GM12875 (cell line): Measurements from ENCODE around the gene DUSP22.

ENCODE experiments used
- H3K4me3 ChIP-seq: one replicate; pipeline ENCODE4 v1.5.1; 2011; ENCODE audit warnings: low read depth, low read length, control low read depth
- TF ChIP-seq, protein P1 (sequence below): IDR thresholded peaks from 2 replicates; pipeline ENCODE4 v1.5.1; 2011; ENCODE audit warnings: low read depth, mild to moderate bottlenecking, control low read depth, inconsistent platforms, low read length, moderate library complexity, borderline replicate concordance; ENCODE audit not compliant: insufficient read depth

DUSP22 gene

DNA sequence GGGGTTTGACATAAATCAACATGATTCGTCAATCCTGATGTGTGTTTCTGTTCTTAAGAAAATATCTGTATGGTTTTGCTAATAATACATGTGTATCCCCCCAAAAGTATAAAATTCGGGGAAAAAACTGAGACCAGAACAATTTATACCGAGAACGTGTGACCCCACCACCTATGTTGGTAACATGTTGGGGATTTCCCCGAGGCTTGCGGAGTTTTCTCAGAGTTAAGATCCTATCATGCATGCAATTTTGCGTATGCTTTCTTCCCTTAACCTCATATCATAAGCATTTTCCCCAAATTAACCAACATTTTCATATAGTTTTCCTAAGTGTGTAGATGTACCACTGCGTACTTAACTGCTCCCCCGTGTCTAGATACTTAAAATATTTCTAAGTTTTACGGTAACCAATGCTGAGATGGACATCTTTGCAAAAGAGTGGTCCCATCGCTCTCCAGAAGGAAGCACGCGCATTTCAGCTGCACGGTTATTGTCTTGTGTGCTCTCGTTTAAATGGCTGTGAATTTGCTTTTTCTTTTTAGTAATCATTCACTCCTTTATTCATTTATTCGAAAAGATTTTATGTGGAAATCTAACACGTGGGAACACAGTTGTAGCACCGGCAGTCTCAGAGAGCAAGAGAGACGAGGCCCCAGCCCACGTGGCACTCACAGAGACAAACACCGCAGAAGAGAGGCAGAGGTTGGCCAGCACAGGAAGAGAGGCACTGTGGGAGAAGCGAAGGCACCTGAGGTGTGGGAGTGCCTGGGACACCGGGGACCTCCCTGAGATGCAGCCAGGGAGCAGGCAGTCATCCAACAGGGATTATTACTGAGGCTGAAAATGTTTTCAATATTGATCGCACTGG lies 86.0 kb downstream of the DUSP22 start:
- no peak overlapping the region for H3K4me3 ChIP-seq
- TF ChIP-seq, protein P1, sequence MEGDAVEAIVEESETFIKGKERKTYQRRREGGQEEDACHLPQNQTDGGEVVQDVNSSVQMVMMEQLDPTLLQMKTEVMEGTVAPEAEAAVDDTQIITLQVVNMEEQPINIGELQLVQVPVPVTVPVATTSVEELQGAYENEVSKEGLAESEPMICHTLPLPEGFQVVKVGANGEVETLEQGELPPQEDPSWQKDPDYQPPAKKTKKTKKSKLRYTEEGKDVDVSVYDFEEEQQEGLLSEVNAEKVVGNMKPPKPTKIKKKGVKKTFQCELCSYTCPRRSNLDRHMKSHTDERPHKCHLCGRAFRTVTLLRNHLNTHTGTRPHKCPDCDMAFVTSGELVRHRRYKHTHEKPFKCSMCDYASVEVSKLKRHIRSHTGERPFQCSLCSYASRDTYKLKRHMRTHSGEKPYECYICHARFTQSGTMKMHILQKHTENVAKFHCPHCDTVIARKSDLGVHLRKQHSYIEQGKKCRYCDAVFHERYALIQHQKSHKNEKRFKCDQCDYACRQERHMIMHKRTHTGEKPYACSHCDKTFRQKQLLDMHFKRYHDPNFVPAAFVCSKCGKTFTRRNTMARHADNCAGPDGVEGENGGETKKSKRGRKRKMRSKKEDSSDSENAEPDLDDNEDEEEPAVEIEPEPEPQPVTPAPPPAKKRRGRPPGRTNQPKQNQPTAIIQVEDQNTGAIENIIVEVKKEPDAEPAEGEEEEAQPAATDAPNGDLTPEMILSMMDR: no peak

DNA sequence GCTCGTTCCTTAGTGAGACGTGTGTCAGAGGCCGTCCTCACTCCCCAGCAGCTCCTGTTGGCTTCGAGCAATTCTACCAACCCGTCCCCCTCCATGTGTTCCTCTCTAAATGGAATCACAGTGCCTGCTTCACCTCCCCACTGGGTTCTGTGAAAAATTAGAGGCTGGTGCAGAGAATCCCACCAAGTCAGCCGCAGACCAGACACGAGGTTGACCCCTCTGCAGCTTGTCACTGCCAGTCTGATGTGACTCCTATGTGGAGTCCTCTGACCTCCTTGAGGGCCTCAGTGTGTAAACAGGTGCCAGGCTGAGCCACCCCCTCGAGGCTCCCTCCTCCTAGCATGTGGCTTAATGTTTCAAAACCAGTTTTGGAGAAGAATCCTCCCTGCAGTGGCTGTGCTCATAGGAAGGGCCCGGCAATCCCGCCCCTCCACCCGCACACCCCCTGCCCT lies 86.7 kb downstream of the DUSP22 start:
- TF ChIP-seq, protein P1: no peak
- H3K4me3 ChIP-seq: no peak overlapping the region

DNA sequence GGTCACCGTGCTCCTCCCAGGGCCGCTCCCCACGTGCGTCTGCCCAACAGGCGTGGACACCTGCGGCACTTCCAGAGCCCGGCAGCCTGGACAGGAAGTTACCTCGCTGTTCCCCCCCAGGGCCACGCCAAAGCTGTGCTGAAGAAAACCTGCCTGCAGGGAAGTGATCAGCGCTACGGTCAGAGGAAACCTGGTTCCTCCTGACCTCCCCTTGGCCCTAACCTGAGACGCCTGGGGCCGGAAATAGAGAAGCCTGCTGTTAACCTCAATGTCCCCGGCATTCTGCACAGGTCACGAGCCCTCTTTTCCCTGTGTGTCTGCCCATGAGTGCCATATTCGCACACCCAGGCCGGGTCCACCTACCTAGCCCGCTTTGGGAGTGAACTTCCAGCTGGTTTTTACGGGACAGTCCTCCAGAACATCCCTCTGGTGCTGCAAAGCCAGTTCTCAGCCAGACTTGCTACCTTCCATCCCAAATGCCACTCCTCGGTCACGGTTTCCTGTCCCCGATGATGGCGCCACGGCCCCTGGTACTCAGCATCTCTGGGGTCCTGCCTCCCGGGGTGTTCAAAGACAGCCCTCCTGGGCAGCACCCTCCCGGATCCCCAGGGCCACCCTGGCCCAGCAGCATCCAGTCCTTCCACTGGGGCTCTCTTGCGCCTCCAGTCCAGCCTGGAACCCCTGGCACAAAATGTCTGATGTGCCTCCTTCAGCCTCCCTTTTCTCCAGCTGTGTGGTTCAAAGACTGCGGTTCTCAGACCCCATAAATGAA lies 87.3 kb downstream of the DUSP22 start:
- TF ChIP-seq, protein P1: no peak
- no peak overlapping the region for H3K4me3 ChIP-seq

DNA sequence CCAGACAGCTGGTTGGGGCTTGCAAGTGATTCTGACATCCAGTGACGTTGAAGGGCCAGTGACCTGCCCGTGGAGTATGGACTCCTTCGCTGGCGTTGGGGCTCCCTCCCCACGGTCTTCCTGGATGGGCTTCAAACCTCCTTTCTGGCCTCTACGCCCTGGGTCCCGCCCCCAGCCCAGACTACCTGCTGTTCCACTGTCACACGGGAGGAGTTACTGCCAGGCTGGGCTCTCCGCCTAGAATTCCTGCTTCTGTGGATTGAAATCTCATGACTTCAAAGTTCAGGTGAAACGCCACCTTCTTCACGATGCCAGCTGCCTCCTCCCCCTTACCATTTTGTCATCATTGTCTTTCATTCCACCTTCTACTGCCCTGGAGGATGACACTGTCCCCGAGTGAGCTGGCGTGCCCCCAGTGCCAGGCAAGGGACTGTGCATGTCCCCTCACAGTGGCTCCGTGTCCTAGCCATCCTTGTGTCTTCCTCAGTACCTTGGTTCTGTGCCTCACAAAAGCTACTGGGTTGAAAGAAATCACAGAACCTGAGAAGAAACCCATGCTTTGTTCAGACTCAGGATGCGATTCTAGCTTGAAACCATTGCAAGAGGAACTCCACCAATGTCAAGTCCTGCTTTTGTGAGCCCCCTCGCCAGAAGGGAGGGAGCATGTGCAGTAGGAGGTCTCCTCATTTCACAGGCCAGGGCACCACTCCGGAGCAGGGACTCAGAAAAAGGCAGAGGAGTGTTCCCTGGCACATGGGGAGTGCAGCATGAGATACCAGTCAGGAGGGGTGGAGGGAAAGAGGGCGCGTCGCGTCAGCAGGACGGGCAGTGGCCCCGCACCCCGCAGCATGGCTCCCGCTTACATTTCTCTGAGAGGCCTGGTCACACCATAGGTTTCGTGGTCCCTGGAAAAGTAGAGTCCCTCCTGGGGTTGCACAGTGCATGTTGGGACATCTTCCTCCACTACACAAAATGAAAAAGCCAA lies 88.2 kb downstream of the DUSP22 start:
- H3K4me3 ChIP-seq: no peak overlapping the region
- TF ChIP-seq, protein P1: no peak

DNA sequence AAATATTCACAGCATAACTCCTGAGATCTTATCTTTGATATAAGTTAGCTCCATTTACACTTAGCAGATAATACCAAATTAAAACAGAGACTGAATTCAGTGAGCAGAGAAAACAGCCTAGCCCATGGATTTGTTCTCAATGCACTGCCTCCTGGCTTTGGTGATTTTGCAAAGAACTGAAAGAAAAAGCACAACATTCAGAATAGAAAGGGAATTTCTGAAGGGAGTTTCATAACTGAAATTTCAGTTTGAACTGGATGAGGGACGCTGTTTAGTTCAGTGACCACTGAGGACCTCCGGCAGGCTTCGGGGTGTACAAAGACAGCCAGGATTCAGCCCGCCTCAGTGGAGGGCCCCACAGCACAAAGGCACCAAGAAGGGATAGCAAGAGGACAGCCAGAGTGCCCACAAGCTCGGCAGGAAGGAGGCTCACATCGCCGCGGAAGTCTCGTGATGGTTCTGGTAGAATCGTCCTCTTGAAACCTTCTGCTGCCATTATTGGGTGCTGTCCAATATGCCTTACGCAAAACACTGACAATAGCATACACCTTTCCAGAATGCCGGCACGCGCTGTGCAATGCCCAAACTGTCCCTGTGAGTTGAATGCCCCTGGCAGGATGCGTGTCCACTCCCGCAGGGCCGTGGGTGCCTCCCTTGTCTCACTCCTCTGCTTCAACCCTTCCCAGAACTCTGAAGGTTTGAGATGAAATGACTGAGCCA lies 89.6 kb downstream of the DUSP22 start:
- TF ChIP-seq, protein P1: no peak
- H3K4me3 ChIP-seq: no peak overlapping the region
